Breast epithelium (tissue), 4 donors: ENCODE data around the gene CHST7. TPM values are rescaled to one million over a fixed set of nuclear protein-coding genes. Genes with fewer than 3 reads are reported as not detected.

Experiments
- DNase-seq, 2 donors: peaks; one replicate each; pipeline ENCODE4 v3.0.0-alpha.2; 2019; ENCODE audit warnings: low spot score in 2 of 2
- H3K27ac ChIP-seq, 2 donors: fragments of 200-600 bp; sonication (generic) in 1 of 2; one replicate each; pipeline ENCODE4 v1.5.1; 2016 to 2019; ENCODE audit warnings: mild to moderate bottlenecking in 1 of 2
- H3K27me3 ChIP-seq, 2 donors: fragments of 200-600 bp; sonication (generic) in 1 of 2; one replicate each; pipeline versions ENCODE4 v1.5.1 to v1.6.0; 2017 to 2019; ENCODE audit warnings: control low read depth in 1 of 2, mild to moderate bottlenecking in 1 of 2
- H3K36me3 ChIP-seq: fragments of 200-600 bp; one replicate; pipeline ENCODE4 v1.5.1; 2019
- H3K4me1 ChIP-seq, 2 donors: fragments of 200-600 bp; sonication (generic); one replicate each; pipeline ENCODE4 v1.5.1; 2016 to 2019; ENCODE audit warnings: control low read depth in 1 of 2
- H3K4me3 ChIP-seq, 3 donors: fragments of 200-600 bp; sonication (generic); 1 replicate in 2 of 3; 2 replicates in 1 of 3; pipeline ENCODE4 v1.5.1; 2016 to 2019; ENCODE audit warnings: mild to moderate bottlenecking in 3 of 3, moderate library complexity in 2 of 3
- H3K9me3 ChIP-seq, 2 donors: fragments of 200-600 bp; sonication (generic) in 1 of 2; one replicate each; pipeline ENCODE4 v1.5.1; 2016 to 2019; ENCODE audit warnings: control low read depth in 1 of 2
- POLR2A ChIP-seq: fragments of 450-650 bp; IDR thresholded peaks from one replicate; pipeline ENCODE4 v1.6.1; 2016; ENCODE audit warnings: antibody characterized with exemption, mild to moderate bottlenecking, moderate library complexity
- POLR2AphosphoS5 ChIP-seq, 3 donors: sonication (generic); formaldehyde crosslinking; IDR thresholded peaks; one replicate each; pipeline ENCODE4 v1.6.1; 2017; ENCODE audit warnings: antibody characterized with exemption in 3 of 3
- intact Hi-C: fragments of 100-400 bp; cut with DNase I; formaldehyde crosslinking; loops from one replicate; pipeline ENCODE4 v1.15.1; 2023; ENCODE audit warnings: low total_unique reads
- total RNA-seq, 3 donors: library from RNA; depleted of rRNA; stranded (reverse); fragments of >200 nt; gene quantifications; one replicate each; pipeline ENCODE4 v1.1.0, GENCODE V29; 2016
- TF ChIP-seq, protein P1 (sequence below), 3 donors: fragments of 450-650 bp; IDR thresholded peaks; one replicate each; pipeline ENCODE4 v1.5.1; 2016 to 2017; ENCODE audit warnings: antibody characterized with exemption in 3 of 3, mild to moderate bottlenecking in 3 of 3, moderate library complexity in 3 of 3

The CHST7 gene
- total RNA-seq, 3 donors from 2014 or later, result 7.5 to 81.6 (median 10.8) TPM

DNA sequence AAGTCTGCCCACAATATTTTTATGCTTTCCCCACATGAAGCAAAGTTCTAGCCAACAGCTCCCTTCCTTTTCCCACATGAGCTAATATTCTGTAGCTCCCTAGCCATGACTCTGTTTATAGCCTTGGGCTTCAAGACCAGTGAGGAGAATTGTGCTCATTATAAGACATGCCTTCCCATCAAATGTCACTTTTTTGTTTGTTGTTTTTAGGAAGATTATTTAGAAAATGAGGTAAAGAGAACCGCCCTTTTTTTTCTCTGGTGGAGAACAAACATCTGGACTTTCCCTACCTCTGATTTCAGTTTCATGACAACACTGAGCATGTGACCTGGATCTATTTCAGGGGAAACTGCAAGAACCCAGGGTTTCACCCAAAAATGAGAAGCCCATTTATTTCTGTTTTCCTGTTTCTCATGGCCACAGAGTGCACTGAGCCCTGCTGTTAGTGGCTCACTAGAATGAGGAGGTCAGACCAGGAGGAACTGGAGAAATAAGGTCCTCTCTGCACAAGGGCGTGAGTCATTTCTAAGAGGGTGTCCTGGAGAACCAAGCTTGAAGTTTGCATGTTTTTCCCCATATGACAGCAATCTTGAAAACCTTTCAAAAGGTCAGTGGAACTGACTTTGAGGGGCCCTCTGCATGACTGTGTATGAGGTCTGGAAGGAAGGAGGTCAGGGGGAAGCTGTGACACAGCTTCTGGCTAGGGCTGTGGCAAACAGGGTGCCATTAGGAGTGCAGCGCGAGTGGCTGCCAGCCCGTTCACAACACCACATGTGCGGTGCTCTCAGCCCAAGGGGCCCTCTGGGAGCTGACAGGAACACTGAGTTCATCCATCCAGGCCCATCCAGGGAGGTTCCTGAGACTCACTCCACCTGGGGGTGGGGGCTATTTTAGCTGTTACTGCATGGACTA is 55.2 kb downstream of the CHST7 start:
- DNase-seq, result no peak
- H3K4me1 ChIP-seq, result no peaks in the 10 kb centered on the region
- intact Hi-C loops, result no loop called here
- TF ChIP-seq POLR2AphosphoS5 (IDR thresholded peaks at IDR 0.05) (peak in 1 of 3 donors; percentile 31), POLR2A (no peak)
- TF ChIP-seq, protein P1, sequence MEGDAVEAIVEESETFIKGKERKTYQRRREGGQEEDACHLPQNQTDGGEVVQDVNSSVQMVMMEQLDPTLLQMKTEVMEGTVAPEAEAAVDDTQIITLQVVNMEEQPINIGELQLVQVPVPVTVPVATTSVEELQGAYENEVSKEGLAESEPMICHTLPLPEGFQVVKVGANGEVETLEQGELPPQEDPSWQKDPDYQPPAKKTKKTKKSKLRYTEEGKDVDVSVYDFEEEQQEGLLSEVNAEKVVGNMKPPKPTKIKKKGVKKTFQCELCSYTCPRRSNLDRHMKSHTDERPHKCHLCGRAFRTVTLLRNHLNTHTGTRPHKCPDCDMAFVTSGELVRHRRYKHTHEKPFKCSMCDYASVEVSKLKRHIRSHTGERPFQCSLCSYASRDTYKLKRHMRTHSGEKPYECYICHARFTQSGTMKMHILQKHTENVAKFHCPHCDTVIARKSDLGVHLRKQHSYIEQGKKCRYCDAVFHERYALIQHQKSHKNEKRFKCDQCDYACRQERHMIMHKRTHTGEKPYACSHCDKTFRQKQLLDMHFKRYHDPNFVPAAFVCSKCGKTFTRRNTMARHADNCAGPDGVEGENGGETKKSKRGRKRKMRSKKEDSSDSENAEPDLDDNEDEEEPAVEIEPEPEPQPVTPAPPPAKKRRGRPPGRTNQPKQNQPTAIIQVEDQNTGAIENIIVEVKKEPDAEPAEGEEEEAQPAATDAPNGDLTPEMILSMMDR (IDR thresholded peaks at IDR 0.05), result no peak
- H3K36me3 ChIP-seq, result no peaks in the 10 kb centered on the region
- H3K9me3 ChIP-seq, result no peaks in the 10 kb centered on the region
- peaks cover 0 to 28% of the 10 kb centered on the region in 2 donors for H3K27me3 ChIP-seq
- H3K27ac ChIP-seq, result peak overlapping the region; percentile 54 to 80
- no peak overlapping the region for H3K4me3 ChIP-seq

DNA sequence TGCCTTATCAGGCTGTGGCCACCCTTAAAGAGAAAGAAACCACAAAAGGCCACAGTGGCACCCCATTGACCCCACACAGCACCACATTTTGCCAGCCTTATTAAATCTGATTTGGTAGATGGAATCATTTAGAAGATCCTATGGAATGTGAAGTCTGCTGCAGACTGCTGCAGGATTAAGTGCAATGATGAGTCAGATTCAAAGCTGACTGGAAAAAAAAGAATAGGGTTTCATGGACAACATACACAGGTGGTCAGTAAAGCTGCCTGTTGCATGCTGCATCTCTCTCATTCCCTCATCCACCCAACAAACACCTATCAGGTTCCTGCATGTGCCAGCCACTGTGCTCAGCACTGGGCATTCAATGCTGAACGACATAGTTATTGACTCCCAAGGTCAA is 56.6 kb downstream of the CHST7 start:
- Histone ChIP-seq H3K4me1 (no peaks in the 10 kb centered on the region), H3K27me3 (peaks cover 0 to 28% of the 10 kb centered on the region in 2 donors), H3K36me3 (no peaks in the 10 kb centered on the region), H3K4me3 (no peak overlapping the region), H3K27ac (peak overlapping the region in 1 of 2 donors; percentile 80), H3K9me3 (no peaks in the 10 kb centered on the region)
- no peak for DNase-seq
- TF ChIP-seq POLR2AphosphoS5 (IDR thresholded peaks at IDR 0.05), result no peak
- no peak for TF ChIP-seq POLR2A
- TF ChIP-seq, protein P1 (IDR thresholded peaks at IDR 0.05), result no peak
- intact Hi-C loops, result no loop called here

DNA sequence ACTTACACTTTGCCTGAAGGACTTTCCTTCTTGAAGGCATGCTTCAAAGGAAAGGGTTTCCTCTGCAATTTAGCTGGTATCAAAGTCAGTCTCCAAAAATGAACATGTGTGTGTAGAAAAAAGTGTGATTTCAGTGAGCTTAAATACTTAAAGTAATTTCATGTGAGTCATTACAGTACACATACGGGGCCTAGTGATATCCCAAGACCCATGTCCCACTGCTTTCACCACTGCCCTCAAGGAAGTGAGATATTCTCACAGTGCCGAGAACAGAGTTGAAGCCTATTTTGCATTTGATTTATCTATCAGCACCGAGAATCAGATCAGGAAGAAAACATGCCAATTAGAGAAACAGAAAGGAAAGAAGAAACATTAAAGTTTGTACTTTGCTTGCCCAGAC is 61.0 kb downstream of the CHST7 start:
- DNase-seq, result no peak
- Histone ChIP-seq H3K27ac (no peak overlapping the region), H3K36me3 (no peaks in the 10 kb centered on the region), H3K4me3 (no peak overlapping the region), H3K4me1 (no peaks in the 10 kb centered on the region), H3K27me3 (peaks cover 0 to 28% of the 10 kb centered on the region in 2 donors), H3K9me3 (no peaks in the 10 kb centered on the region)
- TF ChIP-seq POLR2A (no peak), POLR2AphosphoS5 (IDR thresholded peaks at IDR 0.05) (no peak)
- TF ChIP-seq, protein P1 (IDR thresholded peaks at IDR 0.05), result no peak
- intact Hi-C loops, result no loop called here

DNA sequence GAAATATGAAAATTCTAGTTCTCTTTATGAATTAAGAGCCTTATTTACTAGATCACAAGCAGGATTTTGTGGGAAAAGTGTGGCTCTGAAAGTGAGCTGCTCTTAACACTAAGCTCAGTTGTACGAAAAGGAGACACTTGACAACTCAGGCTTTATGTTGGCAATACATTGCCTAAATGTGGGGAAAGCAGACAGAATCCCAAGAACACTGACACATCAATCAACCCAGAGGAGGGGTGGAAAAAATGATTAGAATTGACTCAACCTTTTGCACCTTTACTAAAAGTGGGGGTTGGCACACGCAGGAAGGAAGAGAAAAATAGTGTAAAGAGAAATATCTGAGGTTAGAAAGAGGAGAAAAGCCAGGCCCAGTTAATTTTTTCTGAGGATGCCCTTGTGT is 61.6 kb downstream of the CHST7 start:
- TF ChIP-seq POLR2A, result no peak
- TF ChIP-seq, protein P1 (IDR thresholded peaks at IDR 0.05), result no peak
- TF ChIP-seq POLR2AphosphoS5 (IDR thresholded peaks at IDR 0.05), result no peak

DNA sequence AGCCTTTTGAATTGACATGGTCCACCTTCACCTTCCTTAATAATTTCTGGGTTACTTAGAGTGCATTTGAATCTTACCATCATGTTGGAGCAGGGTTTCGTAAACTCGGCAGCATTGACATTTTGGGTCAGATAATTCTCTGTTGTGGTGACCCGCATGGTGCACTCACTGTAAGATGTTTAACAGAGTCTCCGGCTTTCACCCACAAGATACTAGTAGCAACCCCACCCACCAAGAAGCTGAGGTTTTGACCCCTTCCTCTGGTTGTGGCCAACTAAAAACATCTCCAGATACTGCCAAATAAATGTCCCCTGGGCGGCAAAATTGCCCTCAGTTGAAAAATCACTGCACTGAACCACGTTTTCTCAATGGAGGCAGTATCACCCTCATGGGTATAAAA is 62.7 kb downstream of the CHST7 start:
- no peak for DNase-seq
- Histone ChIP-seq H3K9me3 (no peaks in the 10 kb centered on the region), H3K4me1 (no peaks in the 10 kb centered on the region), H3K36me3 (no peaks in the 10 kb centered on the region), H3K27ac (no peak overlapping the region), H3K27me3 (peaks cover 0 to 17% of the 10 kb centered on the region in 2 donors), H3K4me3 (no peak overlapping the region)
- no peak for TF ChIP-seq POLR2AphosphoS5 (IDR thresholded peaks at IDR 0.05)
- no peak for TF ChIP-seq POLR2A
- TF ChIP-seq, protein P1 (IDR thresholded peaks at IDR 0.05), result no peak
- intact Hi-C loops, result no loop called here

More for the DNA sequence above, 61.6 kb downstream of the CHST7 start:
- Histone ChIP-seq H3K27ac (no peak overlapping the region), H3K36me3 (no peaks in the 10 kb centered on the region), H3K9me3 (no peaks in the 10 kb centered on the region), H3K4me1 (no peaks in the 10 kb centered on the region), H3K27me3 (peaks cover 0 to 24% of the 10 kb centered on the region in 2 donors), H3K4me3 (no peak overlapping the region)
- intact Hi-C loops, result no loop called here
- DNase-seq, result no peak
